NCI-H1092 treated with DMSO at 0.1 percent for 48 hours (cell line): ENCODE measurements around the gene CYB5RL.
"Not testable (repeated sequence)": the region's sequence is repeated elsewhere in the genome, so short reads cannot be mapped to it uniquely, and the experiment has no call there.

Source experiments
- DNase-seq: peaks from one replicate; lab custom pipeline; 2025; lab: John Stamatoyannopoulos, UW

The CYB5RL gene

GRCh38 chr1:54186056-54186455 is 13.8 kb downstream of the CYB5RL start:
- DNase-seq, result no peak

DNA sequence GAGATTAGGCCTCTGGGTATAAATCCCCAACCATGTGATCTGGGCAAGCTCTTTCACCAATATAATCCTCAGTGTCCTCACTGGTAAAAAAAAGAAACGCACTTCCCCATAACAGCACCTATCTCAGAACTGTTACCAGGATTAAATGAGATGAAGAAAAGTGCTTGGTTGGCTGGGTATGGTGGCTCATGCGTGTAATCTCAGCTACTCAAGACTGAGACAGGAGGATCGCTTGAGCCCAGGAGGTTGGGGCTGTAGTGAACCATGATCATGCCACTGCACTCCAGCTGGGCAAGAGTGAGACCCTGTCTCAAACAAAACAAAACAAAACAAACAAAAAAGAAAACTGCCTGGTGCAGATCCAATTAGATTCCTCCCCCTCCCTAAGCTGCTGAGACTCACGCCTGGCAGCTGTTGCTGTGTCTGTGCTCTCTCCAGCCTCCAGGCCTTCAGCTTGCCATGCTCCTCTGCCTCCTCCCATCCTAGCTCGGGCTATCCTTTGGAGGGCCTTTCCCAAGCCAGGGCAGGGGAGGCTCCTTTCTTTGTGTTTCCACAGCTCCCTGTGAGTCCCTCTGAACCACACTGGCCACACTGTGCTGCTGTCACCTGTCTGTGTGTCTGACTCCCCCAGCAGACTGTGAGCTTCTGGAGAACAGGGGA is 19.0 kb downstream of the CYB5RL start:
- no peak for DNase-seq

DNA sequence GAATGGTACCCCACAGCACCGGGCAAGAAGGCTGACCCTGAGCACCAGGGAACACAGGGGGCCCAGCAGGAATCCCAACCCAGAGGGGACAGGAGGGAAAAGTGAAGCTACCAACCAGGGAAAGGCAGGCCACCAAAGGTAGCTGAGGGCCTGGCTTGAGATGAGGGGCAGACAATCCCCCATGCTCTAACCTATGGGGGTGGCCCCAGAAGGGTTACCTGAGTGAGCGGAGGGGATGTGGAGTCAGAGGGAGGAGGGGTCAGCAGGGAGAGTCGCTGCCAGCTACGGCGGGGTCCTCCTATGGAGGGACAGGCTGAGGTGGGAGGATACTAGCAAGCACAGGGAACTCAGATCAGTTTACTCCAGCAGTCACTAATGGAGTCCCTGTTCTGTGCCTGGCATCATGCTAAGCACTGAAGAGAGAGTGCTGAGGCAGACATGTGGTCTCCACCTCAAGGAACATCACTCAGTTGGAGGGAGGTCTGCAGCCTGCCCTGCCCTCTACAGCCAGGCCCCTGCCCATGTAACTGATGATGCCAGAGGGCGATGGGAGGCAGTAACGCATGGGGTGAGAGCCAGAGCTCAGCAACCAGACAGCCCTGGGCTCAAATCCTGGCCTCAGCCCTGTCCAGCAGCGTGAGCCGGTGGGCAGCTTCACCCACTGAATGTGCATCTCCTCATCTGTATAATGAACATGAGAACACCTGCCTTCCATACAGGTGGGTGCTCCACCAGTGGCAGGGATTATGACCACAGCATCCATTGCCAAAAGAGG is 21.3 kb downstream of the CYB5RL start:
- DNase-seq, result no peak

- no peak for DNase-seq
Measured at GRCh38 chr1:54177726-54178125, 22.1 kb downstream of the CYB5RL start.

- DNase-seq, result no peak
Measured at GRCh38 chr1:54176621-54177327, 23.1 kb downstream of the CYB5RL start.

GRCh38 chr1:54174106-54174505 is 25.7 kb downstream of the CYB5RL start:
- DNase-seq, result no peak

DNA sequence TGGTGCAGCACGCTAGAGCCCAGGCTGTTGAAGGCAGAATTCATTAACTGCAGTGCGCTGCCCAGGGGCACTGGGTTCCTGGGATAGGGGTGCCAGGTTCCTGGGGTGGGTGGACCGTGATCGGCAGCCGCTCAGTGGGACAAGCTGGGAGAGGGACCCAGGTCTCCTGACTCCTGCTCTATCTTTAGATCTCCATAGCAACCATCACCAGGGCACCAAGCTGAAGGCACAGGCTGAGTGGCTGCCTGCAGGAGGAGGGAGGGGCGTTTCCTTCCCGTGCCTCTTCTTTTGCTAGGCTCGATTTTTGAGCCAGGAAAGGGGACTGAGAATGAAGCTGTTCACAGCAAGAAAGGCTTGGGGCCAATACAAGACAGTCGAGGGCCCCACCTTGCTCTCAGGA is 26.1 kb downstream of the CYB5RL start:
- no peak for DNase-seq

- DNase-seq, result no peak
Measured at GRCh38 chr1:54172614-54173599, 26.9 kb downstream of the CYB5RL start.

DNA sequence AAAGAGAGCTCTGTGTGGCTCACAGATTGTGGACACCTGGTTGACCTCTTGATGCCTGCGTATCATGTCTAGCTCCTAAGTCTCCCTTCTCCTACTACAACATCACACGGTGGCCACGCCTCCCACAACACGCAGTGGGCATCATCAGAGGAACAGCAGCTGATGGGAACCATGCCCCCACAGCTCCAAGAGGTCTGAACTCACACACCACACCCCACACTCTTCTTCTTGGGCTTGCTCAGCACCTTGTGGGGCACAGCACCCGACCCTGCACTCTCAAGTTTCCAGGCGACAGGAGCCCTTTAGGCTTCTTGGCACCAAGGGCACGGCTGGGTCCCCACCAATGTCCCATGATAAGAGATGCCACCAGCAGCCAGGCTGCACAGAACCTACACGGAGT is 28.2 kb downstream of the CYB5RL start:
- DNase-seq, result no peak

DNA sequence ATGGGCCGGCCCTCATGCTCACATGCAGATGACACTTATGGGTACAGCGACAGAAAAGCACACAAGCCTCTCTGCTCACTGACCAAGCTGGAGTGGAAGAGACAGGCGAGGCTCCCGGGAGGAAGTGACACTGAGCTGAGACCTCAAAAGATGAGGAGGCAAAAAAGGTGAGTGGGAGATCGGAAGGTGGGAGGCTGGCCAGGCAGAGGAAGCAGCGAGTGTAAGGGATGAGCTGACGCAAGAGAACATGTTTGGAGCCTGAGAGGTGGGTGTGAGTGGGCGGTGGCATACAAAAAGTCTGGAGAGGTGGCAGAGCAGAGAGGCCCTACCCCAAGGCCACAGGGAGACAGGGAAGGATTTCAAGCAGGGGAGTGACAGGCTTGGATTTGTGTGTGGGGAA is 28.8 kb downstream of the CYB5RL start:
- no peak for DNase-seq

- DNase-seq, result no peak
Measured at GRCh38 chr1:54169068-54169467, 30.8 kb downstream of the CYB5RL start.

- no peak for DNase-seq
Measured at GRCh38 chr1:54168206-54168965, 31.4 kb downstream of the CYB5RL start.

DNA sequence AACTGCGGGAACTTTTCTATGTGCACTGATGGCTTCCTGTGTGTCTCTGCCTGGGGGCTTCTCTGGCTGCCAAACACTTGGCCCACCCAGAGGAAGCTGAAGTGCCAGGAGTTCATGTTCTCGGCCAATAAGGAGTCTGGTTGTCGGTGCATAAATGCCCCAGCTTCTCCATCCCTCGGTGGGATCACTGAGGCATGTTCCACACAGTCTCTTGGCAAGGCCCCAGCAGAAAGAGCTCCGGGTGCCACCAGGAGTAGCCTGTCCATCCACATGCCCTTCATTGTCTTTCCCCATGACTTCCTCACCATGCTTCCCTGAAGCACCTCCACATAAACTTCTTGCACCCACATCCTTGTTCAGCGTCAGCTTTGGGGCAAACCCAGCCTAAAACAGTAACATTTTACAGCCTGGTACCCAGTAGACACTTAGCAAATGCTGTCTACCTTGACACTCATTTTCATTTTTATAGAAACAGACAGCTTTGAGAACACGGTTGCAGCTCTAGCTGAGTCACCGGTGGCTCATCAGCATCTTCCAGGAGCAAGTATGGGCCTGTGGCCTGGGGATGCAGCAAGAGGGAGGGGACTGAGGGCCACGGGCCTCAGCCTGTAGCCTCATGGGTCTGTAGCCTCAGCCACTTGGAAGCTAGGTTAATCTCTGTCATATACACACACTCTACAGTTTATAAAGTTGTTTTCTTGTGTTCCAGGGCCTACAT is 32.2 kb downstream of the CYB5RL start:
- no peak for DNase-seq

- not testable (repeated sequence) for DNase-seq
Measured at GRCh38 chr1:54166357-54166756, 33.5 kb downstream of the CYB5RL start.

DNA sequence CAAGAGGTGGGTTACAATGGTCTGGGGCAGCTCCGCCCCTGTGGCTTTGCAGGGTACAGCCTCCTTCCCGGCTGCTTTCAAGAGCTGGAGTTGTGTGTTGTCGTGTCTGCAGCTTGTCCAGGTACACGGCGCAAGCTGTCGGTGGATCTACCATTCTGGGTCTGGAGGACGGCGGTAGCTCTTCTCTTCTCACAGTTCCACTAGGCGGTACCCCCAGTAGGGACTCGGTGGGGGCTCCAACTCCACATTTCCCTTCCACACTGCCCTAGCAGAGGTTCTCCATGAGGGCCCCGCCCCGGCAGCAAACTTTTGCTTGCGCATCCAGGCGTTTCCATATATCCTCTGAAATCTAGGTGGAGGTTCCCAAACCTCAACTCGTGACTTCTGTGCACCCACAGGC is 34.7 kb downstream of the CYB5RL start:
- DNase-seq, result no peak

DNA sequence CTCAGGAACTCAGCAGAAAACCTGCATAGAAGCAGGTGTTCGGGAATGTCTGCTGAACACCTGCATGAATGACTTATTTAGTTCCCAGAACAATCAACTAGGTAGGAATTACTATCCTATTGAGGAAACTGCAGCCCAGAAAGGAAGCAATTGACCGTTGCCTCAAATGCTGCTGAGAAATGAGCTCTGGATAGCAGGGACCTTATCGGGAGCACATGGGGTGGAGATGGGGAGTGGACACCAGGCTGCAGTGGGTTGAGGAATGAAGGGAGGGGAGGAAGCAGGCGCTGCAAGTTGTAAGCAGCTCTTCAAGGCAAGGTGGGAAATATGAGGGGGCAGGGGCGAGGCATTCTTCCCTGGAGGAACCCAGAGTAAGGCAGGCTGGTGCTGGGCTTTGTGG is 36.3 kb downstream of the CYB5RL start:
- no peak for DNase-seq

DNA sequence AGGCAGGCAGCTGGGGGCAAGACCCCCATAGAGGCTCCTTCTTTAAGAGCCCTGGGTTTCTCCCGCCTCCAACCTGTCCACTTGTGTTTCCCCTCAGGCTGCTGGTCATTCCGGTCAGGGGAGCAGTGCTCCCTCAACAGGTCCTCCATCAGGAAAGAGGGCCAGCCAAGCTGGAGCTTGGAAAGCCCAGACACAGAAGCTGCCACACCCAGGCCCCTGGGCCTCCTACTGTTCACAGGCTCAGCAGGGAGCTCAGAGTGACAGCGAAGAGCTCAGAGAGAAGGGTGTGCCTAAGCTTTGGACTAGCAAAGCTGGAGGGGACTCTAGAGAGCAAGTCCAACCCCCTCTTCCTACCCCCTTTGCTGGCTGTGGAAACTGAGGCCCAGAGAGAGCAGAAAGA is 36.8 kb downstream of the CYB5RL start:
- DNase-seq, result no peak

- no peak for DNase-seq
Measured at GRCh38 chr1:54161495-54162168, 38.2 kb downstream of the CYB5RL start.

GRCh38 chr1:54160351-54160750 is 39.5 kb downstream of the CYB5RL start:
- DNase-seq, result no peak
